GM12892 (cell line): ENCODE data around the gene HHAT.

ENCODE experiments used
- POLR2A ChIP-seq: IDR thresholded peaks from 2 replicates; pipeline ENCODE4 v1.6.1; 2011; ENCODE audit warnings: low read depth, low read length, control low read depth
- POLR2AphosphoS5 ChIP-seq: IDR thresholded peaks from 2 replicates; pipeline ENCODE4 v1.6.1; 2011; ENCODE audit warnings: low read depth, low read length, control low read depth
- TAF1 ChIP-seq: IDR thresholded peaks from 2 replicates; pipeline ENCODE4 v1.6.1; 2011; ENCODE audit warnings: low read depth, mild to moderate bottlenecking, control low read depth, low read length, borderline replicate concordance

- TF ChIP-seq POLR2AphosphoS5 = no peak
- TF ChIP-seq POLR2A = no peak
- no peak for TF ChIP-seq TAF1
These were observed 317.0 kb downstream of the HHAT start for GRCh38 chr1:210645582-210646257.
